GM18517 (cell line): Measurements from ENCODE around the gene CCDC146.
"Not testable (repeated sequence)": the region's sequence is repeated elsewhere in the genome, so short reads cannot be mapped to it uniquely, and the experiment has no call there.

Source experiments
- ATAC-seq: cut with Tn5 transposase; IDR thresholded peaks from one replicate; pipeline ENCODE4 v1.9.1; 2021; ENCODE audit warnings: mild to moderate bottlenecking, moderate library complexity; ENCODE audit not compliant: unreplicated experiment

CCDC146 gene

DNA sequence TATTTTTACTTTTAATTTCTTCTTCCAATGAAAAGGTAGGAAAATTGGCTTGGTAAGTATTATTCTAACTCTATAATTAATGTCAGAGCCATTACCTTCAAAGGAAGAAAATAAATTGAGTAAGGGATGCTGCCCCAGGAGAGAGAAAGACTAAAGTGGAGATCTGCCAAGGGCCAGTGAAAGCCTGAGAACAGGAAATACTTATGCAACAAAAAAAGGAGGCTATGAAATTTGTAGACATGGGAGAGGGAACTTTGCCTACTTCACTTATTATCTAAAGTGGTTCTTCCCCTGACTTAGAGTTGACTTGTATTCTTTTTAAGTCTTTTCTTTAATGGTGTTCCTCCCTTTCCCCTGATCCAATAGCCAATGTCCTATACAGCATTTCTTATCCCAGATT lies 29.8 kb downstream of the CCDC146 start:
- ATAC-seq: not testable (repeated sequence)

DNA sequence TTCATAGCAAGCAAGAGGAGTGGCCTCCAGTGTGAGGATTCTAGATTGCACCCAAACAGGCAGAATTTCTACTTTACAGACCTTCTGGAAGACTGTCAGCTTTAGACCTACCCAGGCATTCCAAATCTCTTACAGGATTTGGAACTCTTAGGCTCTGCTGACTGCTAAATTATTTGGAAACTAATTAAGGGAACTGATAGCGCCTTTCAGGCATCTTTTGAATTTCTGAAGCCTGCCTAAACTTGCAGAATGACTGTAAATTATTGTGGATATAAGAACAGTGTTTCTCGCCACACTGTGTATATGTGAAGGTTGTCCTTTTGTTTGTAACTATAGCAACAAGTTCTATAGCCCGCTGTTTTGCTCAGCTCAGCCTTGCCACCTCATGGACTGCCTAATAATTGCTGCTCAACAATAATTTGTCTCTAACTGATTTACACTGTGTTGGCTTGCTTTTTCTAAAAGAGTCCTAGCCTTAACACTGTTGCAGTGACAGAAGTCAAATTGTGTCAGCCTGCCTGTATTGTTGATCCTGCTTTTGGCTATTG lies 32.6 kb downstream of the CCDC146 start:
- peak; percentile 53 for ATAC-seq

- ATAC-seq: not testable (repeated sequence)
Observed at GRCh38 chr7:77155601-77156377, 33.4 kb downstream of the CCDC146 start.

- peak; percentile 86 for ATAC-seq
Observed at GRCh38 chr7:77157034-77157433, 34.6 kb downstream of the CCDC146 start.

DNA sequence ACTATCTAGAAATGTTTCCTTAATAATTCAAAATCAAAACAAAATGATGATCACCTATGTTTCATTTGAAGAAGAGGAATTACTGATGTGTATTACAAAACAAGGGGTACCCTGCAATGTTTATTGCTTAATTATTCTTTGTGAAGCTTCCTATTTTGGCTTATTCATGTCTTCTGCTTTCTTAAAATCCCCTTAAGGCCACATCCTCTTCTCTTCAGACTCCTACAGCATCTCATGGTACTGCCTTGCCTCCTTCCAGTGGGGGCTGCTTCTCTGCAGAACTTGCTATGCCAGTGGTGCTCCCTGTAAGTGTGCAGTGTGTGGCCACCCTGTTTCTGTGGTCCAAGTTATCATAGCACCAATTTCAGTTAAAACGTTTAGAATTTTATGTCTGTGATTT lies 35.0 kb downstream of the CCDC146 start:
- ATAC-seq: peak; percentile 68

DNA sequence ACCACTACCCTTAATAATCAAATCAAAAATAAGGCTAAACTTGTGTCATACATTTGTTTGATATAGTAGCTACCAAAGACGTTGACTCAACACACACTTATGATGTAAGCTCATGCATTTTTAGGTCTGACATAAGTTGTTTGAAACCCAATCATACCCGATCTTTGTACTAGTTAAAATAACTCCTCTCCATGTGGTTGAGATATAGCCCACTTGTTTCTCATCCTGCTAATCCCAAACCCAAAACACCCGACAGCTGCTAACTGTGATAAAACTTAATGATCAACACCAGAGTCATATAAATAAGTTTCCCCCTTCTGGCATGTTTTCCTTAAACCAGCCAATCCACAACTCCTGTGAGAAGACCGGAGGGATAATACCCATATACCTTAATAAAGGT lies 48.7 kb downstream of the CCDC146 start:
- ATAC-seq: not testable (repeated sequence)

DNA sequence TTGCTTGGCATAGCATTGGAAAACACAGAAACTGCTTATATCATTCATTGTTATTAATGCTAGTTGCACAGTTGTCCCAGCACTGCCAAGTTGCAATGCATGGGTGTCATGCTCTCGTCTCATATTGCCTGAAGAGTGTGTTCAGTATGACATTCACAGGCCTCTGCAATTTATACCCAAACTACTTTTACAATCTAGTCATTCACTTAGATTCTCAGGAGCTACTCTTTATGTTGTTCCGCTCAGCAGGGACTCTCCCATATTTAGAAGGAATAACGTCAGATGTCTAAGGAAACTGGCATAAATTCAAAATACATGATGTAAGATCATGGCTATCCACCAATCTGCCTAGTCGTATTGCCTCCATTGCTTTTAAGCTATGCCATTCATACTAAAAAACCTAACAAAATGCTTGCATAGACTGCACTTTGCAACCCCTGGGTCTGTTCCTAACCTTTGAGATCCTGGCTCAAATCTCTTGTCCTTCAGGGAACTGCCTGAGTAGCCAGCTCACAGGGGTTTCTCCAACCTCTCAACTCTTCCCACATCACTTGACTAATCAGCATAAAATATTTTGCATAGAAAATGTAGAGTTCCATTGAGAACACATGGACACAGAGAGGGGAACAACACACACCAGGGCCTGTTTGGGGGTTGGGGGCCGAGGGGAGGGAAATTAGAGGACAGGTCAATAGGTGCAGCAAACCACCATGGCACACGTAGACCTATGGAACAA lies 50.2 kb downstream of the CCDC146 start:
- ATAC-seq: not testable (repeated sequence)

DNA sequence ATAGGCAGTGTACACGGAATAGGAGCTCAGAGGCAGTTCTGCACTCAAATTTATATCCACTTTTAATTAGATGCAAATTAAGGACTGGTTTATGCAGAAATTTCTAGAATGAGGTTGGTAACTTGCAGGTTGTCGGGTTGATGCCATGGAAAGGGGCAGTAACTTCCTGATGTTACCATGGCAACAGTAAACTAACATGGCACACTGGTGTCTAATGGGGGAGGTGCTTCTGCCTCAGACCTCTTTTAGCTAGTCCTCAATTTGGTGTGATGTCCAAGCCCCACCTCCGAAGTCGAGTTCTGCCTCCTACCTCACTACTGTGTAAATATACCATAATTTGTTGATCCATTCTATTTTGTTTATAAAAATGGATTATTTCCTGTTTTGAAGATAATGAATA lies 52.0 kb downstream of the CCDC146 start:
- not testable (repeated sequence) for ATAC-seq

- peak; percentile 74 for ATAC-seq
Observed at GRCh38 chr7:77175274-77175800, 52.9 kb downstream of the CCDC146 start.

DNA sequence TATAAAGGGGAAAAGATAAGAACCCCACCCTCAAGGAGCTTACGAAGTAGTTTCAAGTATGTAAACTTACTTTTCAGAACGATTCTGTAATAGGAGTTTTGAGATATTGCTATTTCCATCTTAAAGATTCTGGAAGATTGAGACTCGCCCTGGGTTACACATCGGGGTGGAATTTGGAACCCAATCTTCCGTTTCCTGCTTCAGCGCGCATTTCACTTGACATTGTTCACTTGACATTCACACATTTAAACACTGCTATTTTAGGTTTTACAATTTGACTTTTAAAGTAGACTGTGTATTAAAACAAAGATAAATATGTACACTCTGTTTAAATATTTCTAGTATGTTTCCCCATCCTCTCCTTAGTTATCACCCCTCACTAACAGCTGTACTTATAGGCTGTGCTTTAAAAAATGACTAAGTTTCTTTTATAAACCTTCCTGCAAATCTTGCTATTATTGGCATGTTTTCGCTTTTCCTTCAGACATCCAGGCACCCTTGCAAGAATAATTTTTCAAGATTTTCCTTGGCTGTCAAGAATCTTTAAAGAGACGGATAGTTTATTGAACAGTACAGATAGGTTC lies 55.0 kb downstream of the CCDC146 start:
- ATAC-seq: not testable (repeated sequence)

DNA sequence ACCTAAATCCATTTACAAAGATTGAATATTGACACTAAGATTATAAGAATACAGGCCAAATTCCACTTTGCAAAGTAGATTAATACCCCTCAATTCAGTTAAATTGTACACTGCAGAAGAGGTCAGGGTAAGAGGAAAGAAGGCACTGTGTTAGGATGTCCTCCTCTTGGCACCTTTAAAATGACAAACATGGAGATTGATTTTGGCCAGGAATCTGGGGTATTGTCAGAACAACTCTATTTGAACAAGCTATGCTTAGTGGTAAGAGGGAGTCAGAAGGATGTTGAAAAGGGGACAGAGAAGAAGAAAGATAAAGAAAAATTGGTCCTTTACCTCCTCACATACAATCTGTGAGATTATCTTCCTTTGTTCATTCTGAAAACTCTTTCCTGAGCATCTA lies 55.6 kb downstream of the CCDC146 start:
- ATAC-seq: not testable (repeated sequence)

GRCh38 chr7:77181015-77181595 lies 58.7 kb downstream of the CCDC146 start:
- no peak for ATAC-seq

GRCh38 chr7:77181734-77182133 lies 59.3 kb downstream of the CCDC146 start:
- no peak for ATAC-seq

DNA sequence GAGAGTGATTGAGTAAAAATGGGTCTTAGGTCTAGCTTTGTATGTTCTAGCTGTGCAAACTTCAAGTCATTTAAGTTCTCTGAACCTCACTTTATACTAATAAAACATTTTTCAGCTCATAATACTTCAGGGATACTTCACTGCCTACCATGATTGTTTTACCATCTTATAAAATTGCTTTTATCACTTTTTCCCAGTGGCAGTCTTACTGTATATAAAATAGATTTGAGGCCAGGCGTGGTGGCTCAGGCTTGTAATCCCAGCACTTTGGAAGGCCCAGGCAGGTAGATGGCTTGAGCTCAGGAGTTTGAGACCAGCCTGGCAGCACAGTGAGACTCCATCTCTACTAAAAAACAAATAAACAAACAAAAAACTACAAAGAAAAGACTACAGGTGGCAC lies 59.8 kb downstream of the CCDC146 start:
- ATAC-seq: no peak

- ATAC-seq: no peak
Observed at GRCh38 chr7:77184463-77184862, 62.0 kb downstream of the CCDC146 start.

GRCh38 chr7:77184990-77185389 lies 62.6 kb downstream of the CCDC146 start:
- no peak for ATAC-seq

DNA sequence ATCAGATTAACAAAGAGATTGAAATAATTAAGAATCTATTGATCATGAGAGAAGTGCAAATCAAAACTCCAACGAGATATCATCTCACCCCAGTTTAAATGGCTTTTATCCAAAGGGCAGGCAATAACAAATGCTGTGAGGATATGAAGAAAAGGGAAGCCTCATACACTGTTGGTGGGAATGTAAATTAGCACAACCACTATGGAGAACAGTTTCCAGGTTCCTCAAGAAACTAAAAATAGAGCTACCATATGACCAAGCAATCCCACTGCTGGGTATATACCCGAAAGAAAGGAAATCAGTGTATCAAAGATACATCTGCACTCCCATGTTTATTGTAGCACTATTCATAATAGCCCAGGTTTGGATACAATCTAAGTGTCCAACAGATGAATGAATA lies 63.5 kb downstream of the CCDC146 start:
- ATAC-seq: no peak

GRCh38 chr7:77188731-77189437 lies 66.5 kb downstream of the CCDC146 start:
- no peak for ATAC-seq

- no peak for ATAC-seq
Observed at GRCh38 chr7:77197141-77197540, 74.7 kb downstream of the CCDC146 start.
